Measurements from ENCODE around the gene ITPKB.

DNA sequence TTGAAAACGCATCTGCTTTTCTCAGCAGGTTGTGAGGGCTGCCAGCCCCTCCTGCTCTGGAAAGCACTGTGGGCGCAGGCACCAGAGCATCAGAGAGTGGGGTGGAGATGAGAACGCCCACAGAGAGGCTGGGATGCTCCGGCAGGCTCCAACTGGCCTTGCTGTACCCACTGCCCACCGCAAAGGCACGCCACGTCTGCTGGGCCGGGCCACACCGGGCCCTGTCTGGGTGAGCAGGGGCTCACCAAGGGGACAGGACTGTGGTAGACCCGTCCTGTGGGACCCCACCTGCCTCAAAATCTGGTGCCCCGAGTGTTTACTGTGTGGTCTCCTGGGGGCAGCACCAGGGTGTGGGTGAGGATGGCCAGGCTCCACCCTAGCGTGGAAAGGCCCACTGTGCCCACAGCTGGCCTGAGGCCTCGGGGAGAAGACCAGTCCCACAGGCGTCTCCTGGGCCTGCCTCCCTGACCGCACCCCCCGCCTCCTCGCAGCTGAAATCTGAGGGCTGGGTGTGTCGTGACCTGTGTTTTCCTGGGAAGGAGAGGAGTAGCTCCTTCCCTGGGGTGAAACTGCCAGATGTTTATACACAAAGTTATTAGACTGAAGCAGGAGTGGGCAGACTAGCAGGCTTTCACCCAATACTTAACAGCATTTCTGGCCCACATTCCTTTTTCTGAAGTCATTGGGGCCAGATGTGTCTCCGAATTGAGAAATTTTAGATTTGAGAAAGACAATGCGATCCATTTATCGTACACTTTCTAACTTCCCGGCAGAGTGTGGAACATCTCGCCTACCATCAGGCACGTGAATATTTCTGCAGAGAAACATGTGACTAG, 136.7 kb downstream of the ITPKB start:
- TF ChIP-seq EZH2 (IDR thresholded peaks at IDR 0.05; ENCODE audit: borderline replicate concordance, low read depth, low read length, severe bottlenecking) = no peak
- TF ChIP-seq, protein P1, sequence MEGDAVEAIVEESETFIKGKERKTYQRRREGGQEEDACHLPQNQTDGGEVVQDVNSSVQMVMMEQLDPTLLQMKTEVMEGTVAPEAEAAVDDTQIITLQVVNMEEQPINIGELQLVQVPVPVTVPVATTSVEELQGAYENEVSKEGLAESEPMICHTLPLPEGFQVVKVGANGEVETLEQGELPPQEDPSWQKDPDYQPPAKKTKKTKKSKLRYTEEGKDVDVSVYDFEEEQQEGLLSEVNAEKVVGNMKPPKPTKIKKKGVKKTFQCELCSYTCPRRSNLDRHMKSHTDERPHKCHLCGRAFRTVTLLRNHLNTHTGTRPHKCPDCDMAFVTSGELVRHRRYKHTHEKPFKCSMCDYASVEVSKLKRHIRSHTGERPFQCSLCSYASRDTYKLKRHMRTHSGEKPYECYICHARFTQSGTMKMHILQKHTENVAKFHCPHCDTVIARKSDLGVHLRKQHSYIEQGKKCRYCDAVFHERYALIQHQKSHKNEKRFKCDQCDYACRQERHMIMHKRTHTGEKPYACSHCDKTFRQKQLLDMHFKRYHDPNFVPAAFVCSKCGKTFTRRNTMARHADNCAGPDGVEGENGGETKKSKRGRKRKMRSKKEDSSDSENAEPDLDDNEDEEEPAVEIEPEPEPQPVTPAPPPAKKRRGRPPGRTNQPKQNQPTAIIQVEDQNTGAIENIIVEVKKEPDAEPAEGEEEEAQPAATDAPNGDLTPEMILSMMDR (IDR thresholded peaks at IDR 0.05; ENCODE audit: borderline replicate concordance, extremely low read depth, low read length, poor library complexity, severe bottlenecking) = no peak

Data from DND-41 (cell line).